ENCODE data around the gene CDRT4. TPM values are rescaled to one million over a fixed set of nuclear protein-coding genes. Genes with fewer than 3 reads are reported as not detected.

The CDRT4 gene
- total RNA-seq, 3 donors from 2014 or later (not counting 1 experiment from before 2014, with no cell fraction given) = 5.5 to 14.0 (median 11.8) TPM

DNA sequence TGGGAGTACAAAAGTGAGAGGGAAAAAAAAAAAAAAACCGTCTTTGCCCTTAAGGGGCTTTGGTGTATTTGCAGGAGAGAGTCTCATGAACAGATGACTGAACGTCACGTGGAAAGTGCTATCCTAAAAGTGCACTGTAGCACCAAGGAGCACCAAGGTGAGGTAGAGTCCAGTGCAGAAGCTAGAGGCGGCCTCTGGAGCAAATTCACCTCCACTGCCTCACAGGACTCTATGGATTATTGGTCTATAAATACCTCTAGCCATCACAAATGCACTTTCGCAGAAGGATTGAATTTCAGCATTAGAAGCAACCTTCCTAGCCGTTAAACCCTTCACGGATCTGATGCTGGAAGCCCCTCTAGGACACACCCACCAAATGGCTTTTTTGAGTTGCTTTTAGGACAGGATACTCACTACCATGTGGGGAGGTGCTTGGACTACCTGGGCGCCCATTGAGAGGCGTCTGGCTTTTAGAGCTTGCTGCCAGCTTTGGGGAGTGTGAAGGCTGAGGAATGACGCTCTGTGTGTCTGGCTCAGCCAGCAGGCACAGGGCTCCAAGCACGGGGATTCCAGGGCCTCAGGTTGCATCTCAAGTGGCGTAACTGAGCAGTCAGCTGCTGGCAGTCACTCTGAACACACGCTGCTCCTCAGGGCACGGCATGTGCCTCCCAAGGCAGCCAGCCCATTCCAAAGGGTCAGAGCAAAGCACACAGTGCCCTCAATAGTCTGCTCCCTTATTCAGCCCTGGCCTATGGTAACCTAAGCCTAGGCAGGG is 52.7 kb downstream of the CDRT4 start:
- no peaks in the 10 kb centered on the region for H3K27me3 ChIP-seq (ENCODE audit: control insufficient read depth, insufficient read depth, low read length)
- no peak for TF ChIP-seq CTCF (IDR thresholded peaks at IDR 0.05)
- Mint-ChIP-seq H3K27me3 (ENCODE audit: low read depth in 2 of 2) (peaks cover 0 to 3% of the 10 kb centered on the region in 2 donors), H3K9me3 (no peaks in the 10 kb centered on the region), H3K36me3 (no peaks in the 10 kb centered on the region), H3K4me1 (peaks cover 0 to 10% of the 10 kb centered on the region in 2 donors), H3K4me3 (no peak overlapping the region), H3K27ac (no peak overlapping the region)
- intact Hi-C loops (cut with micrococcal nuclease) = no loop called here
- no peak overlapping the region for H3K4me3 ChIP-seq (ENCODE audit: low read length)
- 88% methylated on average over 14 of the region's 14 CpGs for WGBS (ENCODE audit: insufficient coverage)
- H3K27ac ChIP-seq (ENCODE audit: low read length) = no peak overlapping the region
- H3K4me1 ChIP-seq (ENCODE audit: control insufficient read depth, insufficient read depth, low read length) = peaks cover 3% of the 10 kb centered on the region
- DNase-seq (no peak), ATAC-seq (no peak)
- H3K36me3 ChIP-seq (ENCODE audit: control insufficient read depth, insufficient read depth, low read length) = no peaks in the 10 kb centered on the region
- no peaks in the 10 kb centered on the region for H3K9me3 ChIP-seq (ENCODE audit: control insufficient read depth, insufficient read depth, low read length)

DNA sequence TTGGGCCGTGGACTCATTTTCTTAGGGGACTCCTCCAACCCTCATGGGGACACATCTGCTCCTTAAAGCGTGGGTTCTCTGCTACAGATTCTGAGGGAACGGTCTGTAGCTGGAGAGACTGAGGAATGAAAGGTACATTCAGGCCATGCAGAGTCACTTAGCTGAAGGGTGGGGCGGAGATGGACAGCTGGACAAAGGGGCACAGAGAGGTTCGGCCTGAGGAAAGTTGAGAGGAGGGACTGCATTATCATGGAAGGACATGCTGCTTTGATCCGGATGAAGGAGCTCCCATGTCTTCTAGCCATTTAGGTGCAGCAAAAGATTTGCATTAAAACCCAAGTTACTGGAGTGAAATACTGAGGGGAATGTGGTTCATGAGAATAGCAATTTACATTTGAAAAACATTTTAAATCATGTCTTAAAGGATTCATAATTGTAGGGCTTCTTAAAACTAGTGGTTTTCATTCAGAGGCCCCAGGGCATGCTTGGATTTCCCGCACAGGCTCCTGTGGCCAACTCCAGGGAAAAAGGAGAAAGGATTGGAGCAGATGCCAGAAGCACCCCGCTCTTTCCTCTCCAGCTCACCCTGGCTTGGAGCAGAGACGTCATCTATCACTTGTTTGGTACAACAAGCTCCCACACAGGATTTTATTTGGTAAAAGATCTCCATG is 54.2 kb downstream of the CDRT4 start:
- Histone ChIP-seq H3K36me3 (ENCODE audit: control insufficient read depth, insufficient read depth, low read length) (no peaks in the 10 kb centered on the region), H3K9me3 (ENCODE audit: control insufficient read depth, insufficient read depth, low read length) (no peaks in the 10 kb centered on the region), H3K4me1 (ENCODE audit: control insufficient read depth, insufficient read depth, low read length) (peaks cover 3% of the 10 kb centered on the region), H3K27ac (ENCODE audit: low read length) (no peak overlapping the region), H3K4me3 (ENCODE audit: low read length) (no peak overlapping the region), H3K27me3 (ENCODE audit: control insufficient read depth, insufficient read depth, low read length) (no peaks in the 10 kb centered on the region)
- H3K27me3 Mint-ChIP-seq (ENCODE audit: low read depth in 2 of 2) = peaks cover 0 to 3% of the 10 kb centered on the region in 2 donors
- H3K4me3 Mint-ChIP-seq = no peak overlapping the region
- no peak for DNase-seq
- H3K4me1 Mint-ChIP-seq = peaks cover 0 to 10% of the 10 kb centered on the region in 2 donors
- no peak for TF ChIP-seq CTCF (IDR thresholded peaks at IDR 0.05)
- no peak overlapping the region for H3K27ac Mint-ChIP-seq
- H3K9me3 Mint-ChIP-seq = no peaks in the 10 kb centered on the region
- WGBS (ENCODE audit: insufficient coverage) = 87% methylated on average over 9 of the region's 9 CpGs
- no peak for ATAC-seq
- intact Hi-C loops (cut with micrococcal nuclease) = no loop called here
- H3K36me3 Mint-ChIP-seq = no peaks in the 10 kb centered on the region

DNA sequence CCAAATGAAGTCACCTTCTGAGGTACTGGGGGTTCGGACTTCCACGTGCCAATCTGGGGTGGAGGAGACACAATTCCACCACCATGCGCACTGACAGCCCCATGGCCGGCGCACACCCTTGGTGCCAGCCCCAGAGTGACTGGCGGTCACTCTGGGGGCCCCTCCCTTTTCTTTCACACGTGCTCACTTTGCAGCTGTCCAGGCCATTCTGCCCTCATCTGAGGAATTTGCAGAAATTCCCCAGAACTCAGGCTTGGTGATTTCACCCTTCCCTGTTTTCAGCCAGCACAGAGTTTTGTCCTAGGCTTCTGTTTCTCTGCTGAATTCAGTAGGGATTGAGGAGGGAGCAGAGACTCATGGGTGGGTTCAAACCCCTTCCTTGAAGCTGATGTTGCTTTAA is 54.8 kb downstream of the CDRT4 start:
- H3K4me3 Mint-ChIP-seq = no peak overlapping the region
- H3K36me3 Mint-ChIP-seq = no peaks in the 10 kb centered on the region
- no peaks in the 10 kb centered on the region for H3K9me3 Mint-ChIP-seq
- 90% methylated on average over 7 of the region's 7 CpGs for WGBS (ENCODE audit: insufficient coverage)
- no peak for ATAC-seq
- intact Hi-C loops (cut with micrococcal nuclease) = no loop called here
- Histone ChIP-seq H3K27me3 (ENCODE audit: control insufficient read depth, insufficient read depth, low read length) (no peaks in the 10 kb centered on the region), H3K9me3 (ENCODE audit: control insufficient read depth, insufficient read depth, low read length) (no peaks in the 10 kb centered on the region), H3K36me3 (ENCODE audit: control insufficient read depth, insufficient read depth, low read length) (no peaks in the 10 kb centered on the region), H3K27ac (ENCODE audit: low read length) (no peak overlapping the region), H3K4me1 (ENCODE audit: control insufficient read depth, insufficient read depth, low read length) (no peaks in the 10 kb centered on the region), H3K4me3 (ENCODE audit: low read length) (no peak overlapping the region)
- peaks cover 0 to 3% of the 10 kb centered on the region in 2 donors for H3K27me3 Mint-ChIP-seq (ENCODE audit: low read depth in 2 of 2)
- no peak overlapping the region for H3K27ac Mint-ChIP-seq
- no peak for DNase-seq
- no peak for TF ChIP-seq CTCF (IDR thresholded peaks at IDR 0.05)
- peaks cover 0 to 6% of the 10 kb centered on the region in 2 donors for H3K4me1 Mint-ChIP-seq
